HG02970 (cell line): ENCODE measurements around the gene RAB37.

Experiments
- ATAC-seq: cut with Tn5 transposase; IDR thresholded peaks from one replicate; pipeline ENCODE4 v1.9.1; 2021; ENCODE audit warnings: mild to moderate bottlenecking, moderate library complexity, moderate number of reproducible peaks; ENCODE audit not compliant: unreplicated experiment, low FRiP score

The RAB37 gene

GRCh38 chr17:74760404-74761105 is 23.5 kb downstream of the RAB37 start:
- no peak for ATAC-seq

GRCh38 chr17:74761419-74761818 is 24.4 kb downstream of the RAB37 start:
- no peak for ATAC-seq

- ATAC-seq = no peak
Measured at GRCh38 chr17:74761931-74762330, 24.9 kb downstream of the RAB37 start.

- no peak for ATAC-seq
Measured at GRCh38 chr17:74763565-74764387, 26.7 kb downstream of the RAB37 start.

- ATAC-seq = no peak
Measured at GRCh38 chr17:74764751-74765286, 27.8 kb downstream of the RAB37 start.

- no peak for ATAC-seq
Measured at GRCh38 chr17:74766413-74766812, 29.4 kb downstream of the RAB37 start.

GRCh38 chr17:74767111-74767516 is 30.1 kb downstream of the RAB37 start:
- ATAC-seq = no peak

- no peak for ATAC-seq
Measured at GRCh38 chr17:74768069-74768762, 31.2 kb downstream of the RAB37 start.

- no peak for ATAC-seq
Measured at GRCh38 chr17:74768763-74769114, 31.7 kb downstream of the RAB37 start.

- ATAC-seq = no peak
Measured at GRCh38 chr17:74769266-74769855, 32.3 kb downstream of the RAB37 start.

- no peak for ATAC-seq
Measured at GRCh38 chr17:74769856-74770497, 32.9 kb downstream of the RAB37 start.

- ATAC-seq = no peak
Measured at GRCh38 chr17:74770498-74771318, 33.7 kb downstream of the RAB37 start.

- ATAC-seq = no peak
Measured at GRCh38 chr17:74771319-74771914, 34.4 kb downstream of the RAB37 start.

GRCh38 chr17:74772053-74772452 is 35.0 kb downstream of the RAB37 start:
- ATAC-seq = no peak

- ATAC-seq = no peak
Measured at GRCh38 chr17:74773414-74773813, 36.4 kb downstream of the RAB37 start.

GRCh38 chr17:74773871-74774286 is 36.8 kb downstream of the RAB37 start:
- no peak for ATAC-seq

GRCh38 chr17:74775409-74776043 is 38.5 kb downstream of the RAB37 start:
- ATAC-seq = no peak
